DMS 273 (cell line): Measurements from ENCODE around the gene SH3PXD2A.
A peak's percentile ranks its signal among the peaks of the same experiment; 100 is the strongest.

ENCODE experiments used
- DNase-seq: peaks from one replicate; lab custom pipeline; 2025; ENCODE audit not compliant: unreplicated experiment; lab: John Stamatoyannopoulos, UW

Gene SH3PXD2A

GRCh38 chr10:103855424-103855823 is at the start of gene SH3PXD2A:
Gene SH3PXD2A (minus strand): TSS chr10:103855576. CDS start chr10:103855266, 310 bp downstream.
- peak; percentile 74 for DNase-seq

GRCh38 chr10:103901299-103901698 is 45.9 kb upstream of the SH3PXD2A start:
- no peak for DNase-seq

GRCh38 chr10:103899312-103899711 is 43.9 kb upstream of the SH3PXD2A start:
- no peak for DNase-seq

- DNase-seq: peak; percentile 10
Observed at GRCh38 chr10:103897241-103897774, 41.9 kb upstream of the SH3PXD2A start.

- no peak for DNase-seq
Observed at GRCh38 chr10:103896225-103896624, 40.8 kb upstream of the SH3PXD2A start.

- peak; percentile 61 for DNase-seq
Observed at GRCh38 chr10:103895411-103896186, 40.2 kb upstream of the SH3PXD2A start.

GRCh38 chr10:103894441-103894864 is 39.1 kb upstream of the SH3PXD2A start:
- DNase-seq: no peak

- no peak for DNase-seq
Observed at GRCh38 chr10:103893817-103894216, 38.4 kb upstream of the SH3PXD2A start.

GRCh38 chr10:103892181-103892580 is 36.8 kb upstream of the SH3PXD2A start:
- DNase-seq: no peak

- no peak for DNase-seq
Observed at GRCh38 chr10:103890688-103891087, 35.3 kb upstream of the SH3PXD2A start.

- DNase-seq: no peak
Observed at GRCh38 chr10:103890194-103890658, 34.9 kb upstream of the SH3PXD2A start.

GRCh38 chr10:103889121-103889720 is 33.8 kb upstream of the SH3PXD2A start:
- no peak for DNase-seq

GRCh38 chr10:103888113-103888841 is 32.9 kb upstream of the SH3PXD2A start:
- DNase-seq: peak; percentile 75

GRCh38 chr10:103885617-103886016 is 30.2 kb upstream of the SH3PXD2A start:
- DNase-seq: no peak

- DNase-seq: peak; percentile 72
Observed at GRCh38 chr10:103884681-103885139, 29.3 kb upstream of the SH3PXD2A start.

GRCh38 chr10:103882285-103883007 is 27.1 kb upstream of the SH3PXD2A start:
- DNase-seq: peak; percentile 41

GRCh38 chr10:103881416-103882284 is 26.3 kb upstream of the SH3PXD2A start:
- DNase-seq: peak; percentile 52

GRCh38 chr10:103879831-103880230 is 24.5 kb upstream of the SH3PXD2A start:
- no peak for DNase-seq

- DNase-seq: no peak
Observed at GRCh38 chr10:103879409-103879808, 24.0 kb upstream of the SH3PXD2A start.

GRCh38 chr10:103877861-103878260 is 22.5 kb upstream of the SH3PXD2A start:
- no peak for DNase-seq
